Sigmoid colon (tissue), 4 donors: ENCODE measurements around the gene FZR1.

Source experiments
- EP300 ChIP-seq, 4 donors: sonication (generic); formaldehyde crosslinking; IDR thresholded peaks; one replicate each; pipeline ENCODE4 v1.6.1; 2017; ENCODE audit warnings: antibody characterized with exemption in 4 of 4
- POLR2A ChIP-seq, 2 donors: fragments of 450-650 bp; IDR thresholded peaks; one replicate each; pipeline ENCODE4 v1.6.1; 2016; ENCODE audit warnings: antibody characterized with exemption in 2 of 2, mild to moderate bottlenecking in 2 of 2, moderate library complexity in 2 of 2
- POLR2AphosphoS5 ChIP-seq, 4 donors: sonication (generic); formaldehyde crosslinking; IDR thresholded peaks; one replicate each; pipeline ENCODE4 v1.6.1; 2017; ENCODE audit warnings: antibody characterized with exemption in 4 of 4
- TF ChIP-seq, protein P1 (sequence below), 4 experiments: fragments of 450-650 bp in 3 of 4; fragments of 200-600 bp in 1 of 4; IDR thresholded peaks; one replicate each; pipeline ENCODE4 v1.5.1; 2016 to 2019; ENCODE audit warnings: antibody characterized with exemption in 4 of 4, mild to moderate bottlenecking in 3 of 4, moderate library complexity in 2 of 4

DNA sequence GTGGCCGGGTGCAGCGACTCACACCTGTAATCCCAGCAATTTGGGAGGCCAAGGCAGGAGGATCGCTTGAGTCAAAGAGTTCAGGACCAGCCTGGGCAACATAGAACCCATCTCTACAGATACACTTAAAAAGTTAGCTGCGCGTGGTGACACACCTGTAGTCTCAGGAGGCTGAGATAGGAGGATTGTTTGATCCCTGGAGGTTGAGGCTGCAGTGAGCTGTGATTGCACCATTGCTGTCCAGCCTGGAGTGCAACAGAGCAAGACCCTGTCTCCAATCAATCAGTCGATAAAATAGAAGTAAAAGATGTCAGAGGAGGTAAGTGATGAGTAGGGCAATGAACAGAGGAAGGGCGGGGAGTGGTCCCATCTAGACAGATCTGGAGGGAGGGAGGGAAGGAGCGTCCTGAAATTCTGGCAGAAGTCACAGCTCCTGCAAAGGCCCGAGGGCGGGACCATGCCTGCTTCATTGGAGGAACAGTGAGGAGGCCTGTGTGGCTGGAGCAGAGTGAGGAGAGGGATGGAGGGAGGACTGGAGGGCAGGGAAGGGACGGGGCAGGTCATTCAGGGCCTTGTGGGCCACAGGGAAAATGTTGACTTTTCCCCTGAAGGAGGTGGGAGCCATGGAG, 35.5 kb upstream of the FZR1 start:
- TF ChIP-seq POLR2AphosphoS5 (IDR thresholded peaks at IDR 0.05) (no peak), POLR2A (IDR thresholded peaks at IDR 0.05) (no peak), EP300 (IDR thresholded peaks at IDR 0.05) (no peak)
- TF ChIP-seq, protein P1, sequence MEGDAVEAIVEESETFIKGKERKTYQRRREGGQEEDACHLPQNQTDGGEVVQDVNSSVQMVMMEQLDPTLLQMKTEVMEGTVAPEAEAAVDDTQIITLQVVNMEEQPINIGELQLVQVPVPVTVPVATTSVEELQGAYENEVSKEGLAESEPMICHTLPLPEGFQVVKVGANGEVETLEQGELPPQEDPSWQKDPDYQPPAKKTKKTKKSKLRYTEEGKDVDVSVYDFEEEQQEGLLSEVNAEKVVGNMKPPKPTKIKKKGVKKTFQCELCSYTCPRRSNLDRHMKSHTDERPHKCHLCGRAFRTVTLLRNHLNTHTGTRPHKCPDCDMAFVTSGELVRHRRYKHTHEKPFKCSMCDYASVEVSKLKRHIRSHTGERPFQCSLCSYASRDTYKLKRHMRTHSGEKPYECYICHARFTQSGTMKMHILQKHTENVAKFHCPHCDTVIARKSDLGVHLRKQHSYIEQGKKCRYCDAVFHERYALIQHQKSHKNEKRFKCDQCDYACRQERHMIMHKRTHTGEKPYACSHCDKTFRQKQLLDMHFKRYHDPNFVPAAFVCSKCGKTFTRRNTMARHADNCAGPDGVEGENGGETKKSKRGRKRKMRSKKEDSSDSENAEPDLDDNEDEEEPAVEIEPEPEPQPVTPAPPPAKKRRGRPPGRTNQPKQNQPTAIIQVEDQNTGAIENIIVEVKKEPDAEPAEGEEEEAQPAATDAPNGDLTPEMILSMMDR (IDR thresholded peaks at IDR 0.05): no peak
